ENCODE measurements around the gene NOL9.
A peak's percentile ranks its signal among the peaks of the same experiment; 100 is the strongest.

The NOL9 gene

DNA sequence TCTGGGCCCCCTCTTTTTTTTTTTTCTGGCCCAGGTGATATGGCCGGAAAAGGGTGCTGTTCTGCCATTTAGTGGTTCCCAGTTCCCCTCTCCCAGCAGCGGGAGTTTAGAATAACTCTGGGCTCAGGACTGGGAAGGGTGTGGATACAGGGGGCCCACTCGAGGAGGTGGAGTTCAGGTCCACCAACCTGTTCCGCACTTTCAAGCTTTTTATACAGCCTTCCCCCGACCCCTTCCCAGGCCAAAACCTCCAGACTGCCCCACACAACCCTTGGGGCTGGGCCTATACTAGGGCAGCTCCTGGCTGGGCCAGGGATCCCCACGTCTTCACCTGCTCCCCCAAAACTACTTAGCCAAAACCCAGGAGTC, 63.2 kb downstream of the NOL9 start:
- no peak for DNase-seq (ENCODE audit: low read depth in 2 of 2, low spot score in 1 of 2)

DNA sequence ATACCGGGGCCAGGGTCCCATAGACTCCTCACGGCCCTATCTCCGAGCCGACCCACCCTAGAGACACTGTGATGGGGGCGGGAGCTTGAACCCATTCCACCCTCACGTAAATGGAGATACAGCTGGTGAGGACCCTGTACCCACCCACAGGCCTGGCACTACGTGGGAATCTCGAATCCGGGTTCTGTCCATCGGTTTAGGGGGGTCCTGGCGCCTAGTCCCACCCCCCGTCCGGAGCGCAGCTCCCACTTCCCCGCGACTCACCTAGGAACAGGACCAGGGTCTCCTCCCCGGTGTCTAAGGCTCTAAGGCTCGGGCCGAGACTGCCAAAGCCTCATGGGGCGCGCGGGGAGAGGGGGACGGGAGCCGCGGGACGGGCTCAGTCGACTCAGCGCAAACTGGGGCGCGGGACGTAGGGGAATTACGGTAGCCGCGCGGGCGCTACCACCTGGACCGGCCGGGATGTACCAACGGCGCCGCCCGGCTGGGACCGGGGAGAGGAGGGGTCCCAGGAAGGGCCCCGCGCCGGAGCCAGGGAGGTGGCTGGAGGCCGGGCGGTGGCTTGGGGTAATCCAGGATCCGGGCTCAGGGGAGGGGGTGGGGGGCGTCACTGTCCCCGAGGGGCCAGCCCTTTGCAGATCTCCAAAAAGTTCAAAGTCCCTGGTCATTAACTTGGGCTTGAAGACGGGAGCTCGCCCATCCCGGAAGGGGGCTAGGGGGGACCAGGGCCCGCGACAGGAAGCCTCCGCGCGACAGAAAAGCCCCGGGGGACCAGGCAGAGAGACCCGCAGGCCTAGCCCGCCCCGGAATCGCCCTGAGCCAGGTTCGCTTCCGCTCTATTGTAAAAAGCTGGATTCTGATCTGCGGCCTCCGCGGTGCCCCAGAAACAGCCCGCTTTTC, 63.9 kb downstream of the NOL9 start:
- no peak for DNase-seq (ENCODE audit: low read depth in 2 of 2, low spot score in 1 of 2)

DNA sequence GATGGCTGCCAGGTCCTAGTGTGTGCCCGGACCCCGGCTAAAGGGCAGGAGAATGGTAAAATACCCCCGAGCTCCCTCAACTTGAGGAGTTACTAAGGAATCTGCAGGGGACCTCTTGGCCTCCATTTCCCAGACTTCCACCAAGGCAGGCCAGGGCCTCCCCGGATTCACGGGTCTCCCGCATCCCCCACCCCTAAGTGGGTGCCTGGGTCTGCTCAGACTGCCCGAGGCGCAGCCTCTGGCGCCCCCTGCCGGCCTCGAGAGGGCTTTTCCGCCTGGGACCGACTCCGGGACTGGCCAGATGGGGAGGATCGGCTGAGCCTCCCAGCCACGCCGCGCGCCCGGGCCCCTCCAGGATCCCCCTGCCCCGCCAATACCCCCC, 64.5 kb downstream of the NOL9 start:
- peak; percentile 45 to 56 for DNase-seq (ENCODE audit: low read depth in 2 of 2, low spot score in 1 of 2)

DNA sequence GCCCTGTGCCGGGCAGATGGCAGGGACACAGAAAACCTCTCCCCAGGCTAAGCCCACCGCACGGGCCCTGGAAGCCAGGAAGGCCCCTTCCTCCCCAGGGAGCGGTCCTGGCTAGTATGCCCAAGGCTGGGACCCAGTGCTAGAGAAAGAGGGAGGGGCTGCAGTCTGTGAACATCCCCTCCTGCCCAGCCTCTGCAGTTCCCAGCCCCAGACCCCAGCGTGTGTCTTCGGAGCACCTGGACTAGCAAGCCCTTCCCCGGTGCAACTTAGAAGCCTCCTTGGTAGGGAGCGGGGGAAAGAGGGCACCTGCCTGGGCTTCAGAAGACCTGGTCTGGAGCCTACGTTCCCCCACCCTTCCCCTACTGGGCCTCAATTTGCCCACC, 64.9 kb downstream of the NOL9 start:
- no peak for DNase-seq (ENCODE audit: low read depth in 2 of 2, low spot score in 1 of 2)

DNA sequence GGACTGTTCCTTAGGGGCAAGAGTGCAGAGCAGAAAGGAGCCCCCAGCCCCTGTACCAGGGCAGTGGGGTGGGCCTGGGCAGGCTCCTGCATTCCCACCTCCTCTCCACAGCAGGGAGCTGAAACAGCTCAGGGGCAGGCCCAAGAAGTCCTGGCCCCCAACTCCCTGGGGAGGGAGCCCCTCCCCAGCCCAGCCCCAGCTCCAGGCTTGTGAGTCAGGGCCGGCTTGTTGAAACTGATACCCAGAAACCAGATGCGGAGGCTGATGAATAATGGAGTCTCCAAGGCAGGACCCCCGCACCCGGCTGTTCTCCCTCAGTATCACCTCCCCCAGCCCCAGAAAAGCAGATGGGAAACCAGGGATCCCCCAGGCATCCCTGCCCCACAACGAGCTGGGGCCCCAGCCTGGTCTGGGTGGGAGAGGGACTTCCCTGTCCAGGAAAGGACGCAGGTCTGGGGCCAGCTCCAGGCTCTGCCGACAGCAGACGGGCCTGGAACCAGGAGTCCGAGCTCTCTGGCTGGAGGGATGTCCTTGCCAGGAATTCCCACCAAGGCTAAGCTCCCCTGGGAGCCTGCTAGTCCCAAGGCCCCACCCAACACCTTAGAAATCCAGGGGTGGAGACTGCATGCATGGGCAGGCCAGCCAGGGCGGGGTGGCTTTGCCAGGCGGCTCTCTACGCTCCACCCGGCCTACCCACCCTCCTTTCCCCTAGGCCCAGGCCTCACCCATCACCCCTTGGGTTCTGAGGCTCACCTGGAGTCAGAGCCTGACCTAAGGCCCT, 65.5 kb downstream of the NOL9 start:
- DNase-seq (ENCODE audit: low read depth in 2 of 2, low spot score in 1 of 2), result no peak

DNA sequence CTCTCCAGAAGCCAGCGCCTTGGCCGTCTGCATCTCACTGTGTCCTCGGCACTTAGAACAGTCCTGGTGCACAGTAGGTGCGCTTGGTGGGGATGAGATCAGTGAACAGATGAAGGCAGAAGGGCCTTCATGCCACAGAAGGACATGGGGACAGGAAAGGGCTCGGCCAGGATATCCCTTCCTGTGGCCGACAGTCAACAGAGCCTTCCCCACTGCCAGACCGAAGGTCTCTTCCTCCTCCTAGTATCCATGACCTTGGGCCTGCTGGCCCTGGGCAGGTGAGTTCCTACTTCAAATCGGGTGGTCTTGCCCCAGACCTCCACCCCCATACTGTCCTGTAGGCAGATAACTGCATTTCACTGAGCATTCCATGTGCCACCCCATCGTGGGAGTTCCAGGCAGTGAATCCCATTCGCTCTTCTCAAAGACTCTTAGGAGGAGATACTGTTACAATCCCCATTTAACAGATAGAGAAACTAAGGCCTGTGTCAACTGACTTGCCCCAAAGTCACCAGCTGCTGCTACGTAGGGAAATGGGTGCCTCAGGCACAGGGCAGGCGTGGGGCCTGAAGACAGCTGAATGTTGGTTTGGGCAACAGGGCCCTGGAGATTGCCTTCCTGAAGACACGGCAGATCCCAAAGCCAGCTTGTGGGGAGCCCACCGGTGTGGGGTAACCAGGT, 66.4 kb downstream of the NOL9 start:
- DNase-seq (ENCODE audit: low read depth in 2 of 2, low spot score in 1 of 2), result no peak

DNA sequence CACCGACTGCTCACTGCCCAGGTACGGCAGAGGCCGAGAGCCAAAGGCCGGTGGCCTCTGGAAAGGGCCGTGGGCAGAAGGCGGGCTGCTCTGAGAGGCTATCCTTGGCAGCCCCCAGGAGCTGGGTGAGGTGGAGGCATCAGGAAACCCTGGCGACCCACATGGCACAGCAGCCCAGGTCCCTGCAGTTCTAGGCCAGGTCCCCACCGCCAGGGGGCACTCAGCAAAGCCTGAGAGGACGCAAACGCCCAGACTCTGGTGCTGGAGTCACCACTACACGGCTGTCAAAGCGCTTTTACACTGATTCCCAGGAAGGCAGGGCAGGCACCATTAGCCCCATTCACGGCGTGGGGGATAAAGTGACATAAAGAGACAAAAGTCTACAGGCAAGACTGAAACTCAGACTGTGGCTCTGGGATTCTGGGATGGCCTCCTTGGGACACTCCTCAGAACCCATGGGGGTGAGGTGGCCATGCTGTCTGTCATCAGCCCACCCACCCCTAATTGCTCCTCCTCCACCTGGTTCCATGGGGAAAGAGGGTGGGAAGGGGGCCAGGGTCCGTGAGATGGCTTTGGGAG, 67.8 kb downstream of the NOL9 start:
- peak; percentile 62 to 86 for DNase-seq (ENCODE audit: low read depth in 2 of 2, low spot score in 1 of 2)

DNA sequence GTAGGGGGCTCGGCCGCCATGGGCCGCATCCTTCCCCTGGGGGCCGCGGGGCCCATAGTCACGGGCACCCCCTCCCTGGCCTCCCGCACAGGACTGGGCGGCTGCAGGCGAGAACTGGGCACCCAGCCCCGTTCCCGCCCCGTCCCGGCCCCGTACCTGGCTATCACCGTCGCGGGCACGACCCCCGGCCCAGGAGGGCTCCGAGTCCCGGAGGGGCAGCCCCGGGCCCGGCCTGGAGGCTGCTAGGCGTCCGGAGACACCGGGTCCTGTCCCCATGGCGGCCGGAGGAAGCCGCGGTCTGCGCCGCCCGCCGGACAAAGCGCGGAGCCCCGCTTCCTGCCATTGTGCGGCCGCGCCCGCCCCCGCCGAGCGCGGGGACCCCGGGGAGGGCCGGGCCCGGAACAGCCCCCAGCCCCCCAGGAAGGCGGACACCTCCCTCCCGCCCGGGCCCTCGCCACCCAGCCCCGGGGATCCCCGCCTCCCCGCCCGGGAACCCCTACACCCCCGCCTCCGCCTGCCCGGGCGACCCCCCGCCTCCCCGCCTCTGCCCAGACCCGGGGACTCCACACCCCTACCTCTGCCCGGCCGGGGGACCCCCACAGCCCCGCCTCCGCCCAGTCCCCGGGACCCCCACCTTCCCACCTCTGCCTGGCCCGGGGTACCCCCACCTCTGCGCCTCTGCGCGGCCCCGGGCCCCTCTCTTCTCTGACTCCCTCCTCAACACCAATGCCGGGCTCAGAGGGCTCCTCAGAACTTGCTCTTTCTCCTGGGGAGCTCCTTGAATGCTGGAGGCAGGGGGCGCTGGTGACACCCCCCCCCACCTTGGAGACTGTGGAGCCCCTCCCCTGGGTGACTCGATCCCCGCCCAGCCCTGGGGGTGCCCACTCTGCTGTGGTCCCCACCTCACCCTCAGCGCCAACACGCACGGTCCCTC, 68.9 kb downstream of the NOL9 start:
- no peak for DNase-seq (ENCODE audit: low read depth in 2 of 2, low spot score in 1 of 2)

DNA sequence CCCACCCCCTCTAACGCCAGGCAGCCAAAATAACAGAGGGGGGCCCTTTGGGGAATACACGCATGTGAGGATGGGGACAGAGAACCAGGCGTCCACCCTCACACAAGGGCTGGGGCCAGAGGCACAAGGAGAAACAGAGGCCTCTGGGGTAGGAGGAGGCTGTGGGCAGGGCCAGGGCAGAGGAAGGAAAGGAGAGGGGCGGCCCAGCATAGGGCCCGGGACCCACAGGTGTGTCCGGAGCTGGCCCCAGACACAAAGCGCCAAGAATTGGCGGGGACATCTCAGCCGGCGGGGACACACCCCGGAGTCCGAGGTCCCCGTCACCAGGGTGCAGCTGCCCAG, 69.5 kb downstream of the NOL9 start:
- DNase-seq (ENCODE audit: low read depth in 2 of 2, low spot score in 1 of 2), result no peak

DNA sequence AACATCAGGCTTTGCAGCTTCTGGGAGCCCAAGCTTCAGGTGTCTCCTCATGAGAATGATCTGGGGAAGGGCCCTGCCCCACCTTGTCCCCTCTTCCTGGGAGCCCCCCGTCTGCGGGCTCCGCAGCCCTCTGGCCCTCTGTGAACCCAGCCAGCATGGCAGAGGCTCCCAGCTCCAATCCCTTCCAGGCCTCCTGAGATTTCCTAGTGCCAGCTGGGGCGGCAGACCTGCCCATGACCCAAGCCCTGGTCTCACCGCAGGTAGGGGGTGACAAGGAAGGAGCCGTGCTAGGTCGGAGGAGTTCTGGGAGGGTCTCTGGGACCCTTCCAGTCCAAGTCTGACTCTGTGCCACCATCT, 70.6 kb downstream of the NOL9 start:
- DNase-seq (ENCODE audit: low read depth in 2 of 2, low spot score in 1 of 2), result no peak

DNA sequence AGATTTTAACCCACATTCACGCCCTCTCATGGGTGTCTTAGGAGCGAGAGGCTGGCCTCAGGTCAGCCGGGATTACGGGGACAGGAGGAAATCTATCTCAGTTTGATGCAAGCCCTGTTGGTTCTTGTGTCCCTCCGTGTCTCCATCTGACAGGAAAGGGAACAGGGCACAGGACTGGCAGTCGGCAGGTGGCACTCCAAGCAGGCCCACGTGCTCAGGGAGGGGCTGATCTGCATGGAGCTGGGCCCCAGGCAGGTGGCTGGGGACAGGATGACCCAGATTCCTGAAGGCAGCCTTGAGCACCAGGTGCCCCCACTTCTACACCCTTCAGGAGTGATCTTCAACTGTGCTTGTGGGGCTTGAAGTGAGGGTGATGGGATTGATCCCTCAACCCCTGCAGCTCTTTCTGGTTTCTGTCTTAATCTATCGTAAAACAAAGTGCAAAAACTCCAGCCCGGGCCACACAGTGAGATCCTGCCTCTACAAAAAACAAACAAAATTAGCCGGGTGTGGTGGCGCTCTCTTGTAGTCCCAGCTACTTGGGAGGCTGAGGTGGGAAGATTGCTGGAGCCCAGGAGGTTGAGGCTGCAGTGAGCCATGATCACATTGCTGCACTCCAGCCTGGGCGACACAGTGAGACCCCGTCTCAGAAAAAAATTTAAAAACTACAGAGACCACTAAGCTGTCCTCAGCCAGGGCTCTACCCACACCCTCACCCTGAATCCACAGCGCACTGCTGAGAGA, 71.1 kb downstream of the NOL9 start:
- DNase-seq (ENCODE audit: low read depth in 2 of 2, low spot score in 1 of 2), result no peak

DNA sequence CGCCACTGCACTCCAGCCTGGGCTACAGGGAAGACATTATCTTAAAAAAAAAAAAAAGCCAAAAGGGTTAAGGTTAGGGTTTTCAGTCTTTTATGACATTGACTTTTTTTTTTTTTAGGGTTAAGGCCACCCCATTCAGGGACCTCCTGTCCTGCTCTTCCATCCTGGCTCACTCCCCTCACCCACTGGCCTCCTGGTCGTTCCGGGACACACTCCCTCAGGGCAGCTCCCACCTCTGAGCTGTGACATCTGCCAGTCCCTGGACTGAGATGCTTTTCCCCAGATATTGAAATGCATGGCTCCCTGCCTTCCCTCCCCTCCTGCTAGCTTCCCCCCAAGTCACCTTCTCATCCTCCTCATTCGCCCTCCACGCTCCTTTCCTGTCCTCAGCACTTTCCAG, 72.5 kb downstream of the NOL9 start:
- DNase-seq (ENCODE audit: low read depth in 2 of 2, low spot score in 1 of 2), result no peak

DNA sequence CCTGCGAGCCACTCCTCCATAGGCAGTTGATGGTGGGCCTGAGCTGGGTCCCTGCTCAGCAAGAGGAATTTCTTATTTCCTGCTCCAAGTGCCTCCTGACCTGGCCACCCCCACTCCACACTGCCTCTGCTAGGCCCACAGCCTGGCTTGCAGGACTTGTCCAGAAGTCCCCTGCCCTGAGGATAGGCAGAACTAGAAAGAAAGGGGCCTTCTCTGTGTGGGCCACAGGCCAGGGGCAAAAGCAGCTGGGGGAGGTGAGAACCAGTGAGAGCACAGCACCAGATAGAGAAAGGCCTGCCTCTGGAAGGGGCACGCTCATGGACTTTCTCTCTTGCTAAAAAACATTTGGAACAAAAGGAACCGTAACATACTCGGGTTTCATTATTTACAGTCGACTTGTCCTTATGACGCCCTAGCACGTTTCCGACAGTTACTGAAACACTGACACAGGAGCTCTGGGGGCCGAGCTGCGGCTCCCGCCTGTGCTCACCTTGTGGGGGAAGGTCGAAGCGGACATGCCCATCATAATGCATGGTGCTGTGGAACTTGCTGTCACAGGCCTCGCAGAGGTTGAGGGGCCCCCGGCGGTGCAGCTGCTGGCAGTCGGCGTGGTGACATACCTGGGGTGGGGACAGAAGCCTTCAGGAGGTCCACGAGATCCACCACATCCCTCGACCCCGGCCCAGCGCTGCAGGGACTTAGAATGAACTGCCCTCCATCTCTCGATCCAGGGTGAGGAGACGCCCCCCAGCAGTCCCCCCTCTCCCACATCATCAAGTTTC, 77.1 kb downstream of the NOL9 start:
- DNase-seq (ENCODE audit: low read depth in 2 of 2, low spot score in 1 of 2), result no peak

DNA sequence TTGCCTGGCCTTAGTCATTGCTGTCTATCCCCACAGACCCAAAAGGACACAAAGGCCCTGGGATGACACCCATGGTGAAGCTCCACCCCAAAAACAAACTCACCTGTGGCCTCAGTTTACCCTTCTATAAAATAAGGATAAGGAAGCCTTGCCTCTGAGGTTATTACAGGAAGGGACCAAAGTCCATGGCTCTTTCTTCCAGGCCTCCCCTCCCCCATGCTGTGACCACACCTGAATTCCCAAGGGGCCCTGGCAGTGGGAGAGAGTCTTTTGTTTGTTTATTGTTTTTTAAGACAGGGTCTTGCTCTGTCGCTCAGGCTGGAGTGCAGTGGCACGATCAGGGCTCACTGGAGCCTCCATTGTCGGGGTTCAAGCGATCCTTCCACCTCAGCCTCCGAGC, 77.8 kb downstream of the NOL9 start:
- no peak for DNase-seq (ENCODE audit: low read depth in 2 of 2, low spot score in 1 of 2)

DNA sequence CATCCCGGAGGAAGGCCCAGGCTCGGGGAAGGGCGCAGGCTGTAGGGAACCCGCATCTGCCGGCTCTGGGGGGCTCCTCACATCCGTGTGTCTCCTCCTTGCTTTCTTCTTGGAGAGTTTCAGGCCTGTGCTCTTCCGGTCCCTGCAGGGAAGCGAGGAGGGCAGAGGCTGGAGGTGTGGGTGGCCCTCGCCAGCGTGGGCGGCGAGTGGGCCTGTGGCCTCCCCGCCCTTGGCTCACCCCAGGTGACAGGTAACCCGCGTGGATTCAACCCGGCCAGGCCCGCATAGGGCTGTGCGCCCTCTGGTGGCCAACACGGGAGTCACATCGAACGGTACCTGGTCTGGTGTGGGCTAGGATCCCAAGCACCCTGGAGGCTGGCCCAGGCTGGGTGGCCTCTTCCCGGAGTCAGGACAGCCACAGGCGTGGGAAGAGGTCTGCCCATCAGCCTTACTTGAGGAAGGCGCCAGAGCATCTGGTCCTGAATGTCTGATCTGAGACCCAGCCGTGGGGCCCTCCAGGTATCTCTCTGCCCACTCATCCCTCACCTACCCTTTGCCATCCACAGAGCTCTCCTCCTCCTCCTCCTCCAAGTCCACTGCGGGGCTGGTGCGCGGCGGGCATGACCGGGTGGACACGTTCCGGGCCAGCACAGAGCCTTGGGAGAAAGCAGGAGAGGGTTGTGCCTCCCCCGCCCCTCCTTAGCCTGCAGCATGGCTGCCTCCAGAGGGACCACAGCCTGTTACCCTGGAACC, 78.8 kb downstream of the NOL9 start:
- peak in 1 of 2 donors; percentile 72 for DNase-seq (ENCODE audit: low read depth in 2 of 2, low spot score in 1 of 2)

DNA sequence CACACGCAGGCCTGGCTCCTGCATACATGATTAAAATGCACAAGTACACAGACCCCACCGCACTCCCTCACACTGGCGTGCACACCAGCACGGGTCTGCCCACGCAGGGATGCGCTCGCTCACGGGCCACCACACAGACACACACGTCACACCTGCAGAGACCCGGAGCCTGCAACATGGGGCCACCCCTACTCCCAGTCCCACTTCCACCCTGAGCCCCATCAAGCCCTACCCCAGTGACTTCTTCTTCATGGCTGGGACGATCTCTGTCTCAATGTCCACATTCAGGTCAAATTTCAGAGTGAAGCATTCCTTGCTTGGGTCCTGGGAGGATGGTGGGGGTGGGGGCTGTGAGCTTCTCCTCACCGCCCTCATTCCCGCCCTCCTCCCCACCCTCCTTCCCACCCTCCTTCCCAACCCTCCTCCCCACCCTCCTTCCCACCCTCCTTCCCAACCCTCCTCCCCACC, 79.5 kb downstream of the NOL9 start:
- DNase-seq (ENCODE audit: low read depth in 2 of 2, low spot score in 1 of 2), result no peak

DNA sequence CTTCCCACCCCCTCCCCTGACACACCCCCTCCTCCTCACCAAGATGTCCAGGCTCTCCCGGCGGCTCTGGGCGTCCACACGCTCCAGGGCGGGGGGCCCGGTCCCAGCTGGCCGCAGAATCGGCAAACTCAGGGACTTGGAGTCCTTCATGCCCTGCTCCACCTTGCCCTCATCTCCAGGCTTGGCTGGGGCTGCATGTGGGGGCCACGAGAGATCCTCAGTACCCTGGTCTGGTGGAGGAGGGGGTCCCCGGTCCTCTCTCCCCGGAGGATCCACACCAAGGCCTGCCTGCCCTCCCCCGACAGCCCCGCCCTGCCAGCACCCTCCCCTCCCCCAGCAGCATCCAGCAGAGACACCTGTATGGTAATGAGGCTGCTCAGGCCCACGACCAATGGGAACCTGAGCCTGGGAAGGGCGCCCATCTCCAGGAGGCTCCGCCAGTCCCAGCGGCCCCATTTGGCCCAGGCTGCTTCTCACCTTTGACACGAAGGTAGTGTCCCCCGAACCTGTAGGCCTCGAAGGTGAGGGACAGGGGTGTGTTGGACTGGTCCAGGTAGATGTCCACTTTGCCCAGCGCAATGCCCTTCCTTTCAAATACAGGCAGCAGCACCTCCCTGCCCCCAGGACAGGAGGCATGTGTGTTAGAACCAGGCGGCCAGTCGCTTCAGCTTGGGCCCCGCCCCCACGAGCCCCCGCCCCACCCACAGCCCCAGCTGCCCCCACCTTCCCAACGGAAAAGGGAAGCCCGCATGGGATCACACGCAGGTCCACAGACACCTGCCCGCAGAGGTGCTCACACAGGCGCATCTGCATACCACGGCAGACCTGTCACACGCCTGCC, 80.1 kb downstream of the NOL9 start:
- DNase-seq (ENCODE audit: low read depth in 2 of 2, low spot score in 1 of 2), result no peak

DNA sequence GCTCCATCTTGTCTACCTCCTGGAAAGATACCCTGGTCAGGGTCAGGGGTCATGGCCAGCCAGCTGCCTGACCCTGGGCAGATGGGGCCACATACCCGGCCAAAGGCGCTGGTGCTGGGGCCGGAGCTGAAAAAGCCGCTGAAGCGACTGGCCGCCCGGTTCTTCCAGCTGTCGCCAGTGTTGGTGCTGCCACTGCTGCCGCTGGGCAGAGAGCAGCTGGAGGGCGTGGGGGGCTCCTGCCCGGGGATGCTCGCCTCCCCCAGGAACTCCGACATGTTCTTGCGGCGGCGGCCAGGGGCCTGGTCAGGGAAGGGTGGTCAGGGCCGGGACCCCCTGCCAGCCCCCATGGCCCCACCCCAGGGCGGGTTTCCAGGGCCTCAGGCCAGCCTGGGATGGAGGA, 81.2 kb downstream of the NOL9 start:
- DNase-seq (ENCODE audit: low read depth in 2 of 2, low spot score in 1 of 2), result no peak
